Lower leg skin (tissue), 4 donors: ENCODE results near the gene CLDN11. TPM values are rescaled to one million over a fixed set of nuclear protein-coding genes. Genes with fewer than 3 reads are reported as not detected.

Experiments used
- DNase-seq, 2 donors: peaks; one replicate each; pipeline ENCODE4 v3.0.0-alpha.2; 2019; ENCODE audit warnings: low spot score in 2 of 2
- H3K4me3 ChIP-seq: fragments of 200-600 bp; sonication (generic); 2 replicates; pipeline ENCODE4 v1.5.1; 2017; ENCODE audit warnings: mild to moderate bottlenecking, low read depth; ENCODE audit not compliant: poor library complexity, severe bottlenecking
- CTCF ChIP-seq, 3 donors: fragments of 450-650 bp; IDR thresholded peaks; one replicate each; pipeline ENCODE4 v1.5.1; 2016; ENCODE audit warnings: antibody characterized with exemption in 3 of 3, mild to moderate bottlenecking in 3 of 3, moderate library complexity in 2 of 3
- POLR2A ChIP-seq, 2 donors: fragments of 450-650 bp; IDR thresholded peaks; one replicate each; pipeline ENCODE4 v1.6.1; 2016 to 2017; ENCODE audit warnings: antibody characterized with exemption in 2 of 2, mild to moderate bottlenecking in 1 of 2, moderate library complexity in 1 of 2
- WGBS, 2 donors: methylation state at CpG; one replicate each; pipeline ENCODE4 v1.1.5; 2018; 5-methylcytosine and 5-hydroxymethylcytosine counted together
- intact Hi-C: fragments of 100-400 bp; cut with DNase I; formaldehyde crosslinking; loops from one replicate; pipeline ENCODE4 v1.15.0; 2023; ENCODE audit warnings: low total_unique reads
- total RNA-seq, 4 donors: library from RNA; depleted of rRNA; stranded (reverse); fragments of >200 nt; gene quantifications; one replicate each; pipeline ENCODE4 v1.1.0, GENCODE V29; 2016

Gene CLDN11
- total RNA-seq, 4 donors from 2014 or later: 1.5 to 4.0 (median 3.1) TPM

GRCh38 chr3:170428095-170428494, 9.4 kb downstream of the CLDN11 start:
- whole genome bisulfite sequencing, 2 donors: 69 to 70% methylated on average over 2 of the region's 2 CpGs
- intact Hi-C loops: no loop called here
- TF ChIP-seq CTCF (IDR thresholded peaks at IDR 0.05): no peak
- TF ChIP-seq POLR2A (IDR thresholded peaks at IDR 0.05): no peak

GRCh38 chr3:170429050-170429449, 10.4 kb downstream of the CLDN11 start:
- DNase-seq: no peak

More at GRCh38 chr3:170428095-170428494, 9.4 kb downstream of the CLDN11 start:
- H3K4me3 ChIP-seq: no peak overlapping the region
- DNase-seq: no peak

GRCh38 chr3:170431054-170431453, 12.4 kb downstream of the CLDN11 start:
- TF ChIP-seq POLR2A (IDR thresholded peaks at IDR 0.05) (no peak), CTCF (IDR thresholded peaks at IDR 0.05) (no peak)
- no peak for DNase-seq
- 93 to 95% methylated on average over 3 of the region's 3 CpGs for WGBS, 2 donors
- no peak overlapping the region for H3K4me3 ChIP-seq
- intact Hi-C loops: no loop called here

More at GRCh38 chr3:170429050-170429449, 10.4 kb downstream of the CLDN11 start:
- H3K4me3 ChIP-seq: no peak overlapping the region
- intact Hi-C loops: no loop called here
- TF ChIP-seq CTCF (IDR thresholded peaks at IDR 0.05) (no peak), POLR2A (IDR thresholded peaks at IDR 0.05) (no peak)
- 68 to 87% methylated on average over 1 of the region's 1 CpG for WGBS, 2 donors

- TF ChIP-seq CTCF (IDR thresholded peaks at IDR 0.05) (no peak), POLR2A (IDR thresholded peaks at IDR 0.05) (no peak)
- no peak overlapping the region for H3K4me3 ChIP-seq
- 98 to 100% methylated on average over 14 of the region's 14 CpGs for WGBS, 2 donors
- no peak for DNase-seq
- intact Hi-C loops: no loop called here
Observed at GRCh38 chr3:170432416-170432815, 13.7 kb downstream of the CLDN11 start.

GRCh38 chr3:170436697-170437096, 18.0 kb downstream of the CLDN11 start:
- DNase-seq: no peak
- intact Hi-C loops: no loop called here
- TF ChIP-seq CTCF (IDR thresholded peaks at IDR 0.05) (no peak), POLR2A (IDR thresholded peaks at IDR 0.05) (no peak)
- WGBS, 2 donors: 93 to 95% methylated on average over 2 of the region's 2 CpGs
- no peak overlapping the region for H3K4me3 ChIP-seq

- no peak for TF ChIP-seq POLR2A (IDR thresholded peaks at IDR 0.05)
- H3K4me3 ChIP-seq: no peak overlapping the region
- no peak for DNase-seq
- intact Hi-C loops: no loop called here
- WGBS, 2 donors: 78 to 89% methylated on average over 4 of the region's 4 CpGs
Observed at GRCh38 chr3:170437176-170437575, 18.5 kb downstream of the CLDN11 start.
